GM19035 (cell line): Measurements from ENCODE around the gene PROM2.

Source experiments
- ATAC-seq: cut with Tn5 transposase; IDR thresholded peaks from one replicate; pipeline ENCODE4 v1.9.1; 2021; ENCODE audit not compliant: unreplicated experiment

The PROM2 gene

DNA sequence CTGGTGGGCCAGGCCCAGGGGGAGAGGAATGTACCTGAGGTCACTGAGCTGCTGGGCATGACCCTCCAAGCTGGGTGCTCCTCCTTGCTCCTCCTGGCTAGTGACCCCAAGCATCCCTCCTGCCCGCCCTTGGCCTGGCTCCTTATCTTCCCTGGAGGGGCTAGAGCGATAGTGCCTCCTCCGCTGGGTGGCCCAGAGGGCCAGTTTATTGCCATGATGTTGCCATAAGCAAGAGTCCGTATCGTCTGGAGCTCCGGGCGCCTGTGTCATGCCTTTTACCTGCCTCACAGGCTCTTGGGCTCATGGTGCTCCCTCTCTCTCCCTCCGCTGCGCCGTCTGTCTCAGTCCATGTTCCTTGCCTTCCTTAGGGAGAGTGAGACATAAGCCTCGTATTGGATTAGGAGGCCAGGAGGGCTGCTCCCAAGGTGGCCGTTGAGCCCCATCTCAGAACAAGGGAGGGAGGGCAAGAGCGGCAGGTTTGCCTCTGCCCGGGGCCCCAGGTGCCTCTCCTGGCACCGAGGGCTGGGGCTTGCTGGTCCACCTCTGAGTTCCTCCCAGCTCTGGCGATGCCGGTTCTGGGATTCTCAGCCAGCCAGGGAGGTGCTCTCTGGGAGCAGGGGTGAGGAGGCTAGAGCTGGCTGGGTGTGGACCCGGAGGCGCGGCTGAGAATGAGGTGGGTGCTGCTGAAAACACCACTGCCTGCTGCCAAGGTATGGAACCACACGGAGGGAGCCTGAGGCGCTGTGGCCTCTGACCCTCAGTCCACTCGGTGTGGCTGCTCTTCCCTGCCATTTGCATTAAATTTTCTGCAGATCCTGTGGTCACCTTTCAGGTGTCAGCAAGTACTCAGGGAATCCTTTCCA, 45.5 kb downstream of the PROM2 start:
- no peak for ATAC-seq

DNA sequence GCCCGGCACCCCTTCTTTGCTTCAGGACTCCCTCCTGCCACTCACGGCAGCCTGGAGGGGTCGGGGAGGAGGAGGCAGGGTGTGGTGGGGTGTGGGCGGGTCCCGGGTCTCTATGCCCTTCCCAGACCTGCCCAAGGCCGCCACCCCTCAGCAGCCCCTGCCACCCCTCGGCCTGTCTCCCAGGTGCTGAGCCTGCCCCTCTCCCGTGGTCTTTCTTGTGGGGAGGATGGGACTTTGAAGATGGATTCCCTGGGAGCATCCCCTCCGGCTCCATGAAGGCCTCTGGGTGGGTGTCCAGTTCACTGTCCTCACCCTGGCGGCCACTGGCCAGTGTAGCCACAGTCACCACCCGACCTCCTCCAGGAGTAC, 46.1 kb downstream of the PROM2 start:
- ATAC-seq = no peak

DNA sequence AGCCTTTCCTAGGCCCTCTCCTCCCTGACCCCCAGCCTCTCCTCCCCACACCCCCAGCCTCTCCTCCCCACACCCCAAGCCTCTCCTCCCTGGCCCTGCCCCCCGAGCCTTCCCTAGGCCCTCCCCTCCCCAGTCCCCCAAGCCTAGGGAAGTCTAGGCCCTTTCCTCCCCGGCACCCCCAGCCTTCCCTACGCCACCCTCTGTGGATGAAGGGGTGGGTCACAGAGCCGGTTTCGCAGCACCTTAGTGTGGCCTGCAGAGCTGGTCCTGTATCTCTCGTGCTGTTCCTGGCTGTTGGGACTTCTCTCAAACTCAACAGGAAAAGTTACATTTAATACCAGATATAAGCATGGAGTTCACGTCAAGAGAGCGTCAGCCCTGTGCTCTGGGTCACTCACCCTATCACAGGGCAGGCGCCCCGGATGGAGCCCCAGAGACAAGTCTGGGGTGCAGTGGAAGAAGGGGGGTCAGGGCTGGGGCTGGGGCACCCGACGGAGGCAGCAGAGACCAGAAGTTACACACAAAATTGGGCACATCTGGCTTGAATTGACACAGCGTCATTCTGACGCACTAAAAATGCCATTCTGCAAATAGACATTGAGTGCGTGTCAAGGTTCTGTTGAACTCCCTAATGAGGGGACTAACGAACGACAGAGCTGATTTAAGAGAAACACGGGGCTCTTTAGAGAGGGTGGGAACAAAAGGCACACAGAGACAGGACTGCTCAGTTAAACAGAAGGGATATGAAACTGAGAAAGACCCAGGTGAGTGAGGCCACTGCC, 46.9 kb downstream of the PROM2 start:
- ATAC-seq = no peak

DNA sequence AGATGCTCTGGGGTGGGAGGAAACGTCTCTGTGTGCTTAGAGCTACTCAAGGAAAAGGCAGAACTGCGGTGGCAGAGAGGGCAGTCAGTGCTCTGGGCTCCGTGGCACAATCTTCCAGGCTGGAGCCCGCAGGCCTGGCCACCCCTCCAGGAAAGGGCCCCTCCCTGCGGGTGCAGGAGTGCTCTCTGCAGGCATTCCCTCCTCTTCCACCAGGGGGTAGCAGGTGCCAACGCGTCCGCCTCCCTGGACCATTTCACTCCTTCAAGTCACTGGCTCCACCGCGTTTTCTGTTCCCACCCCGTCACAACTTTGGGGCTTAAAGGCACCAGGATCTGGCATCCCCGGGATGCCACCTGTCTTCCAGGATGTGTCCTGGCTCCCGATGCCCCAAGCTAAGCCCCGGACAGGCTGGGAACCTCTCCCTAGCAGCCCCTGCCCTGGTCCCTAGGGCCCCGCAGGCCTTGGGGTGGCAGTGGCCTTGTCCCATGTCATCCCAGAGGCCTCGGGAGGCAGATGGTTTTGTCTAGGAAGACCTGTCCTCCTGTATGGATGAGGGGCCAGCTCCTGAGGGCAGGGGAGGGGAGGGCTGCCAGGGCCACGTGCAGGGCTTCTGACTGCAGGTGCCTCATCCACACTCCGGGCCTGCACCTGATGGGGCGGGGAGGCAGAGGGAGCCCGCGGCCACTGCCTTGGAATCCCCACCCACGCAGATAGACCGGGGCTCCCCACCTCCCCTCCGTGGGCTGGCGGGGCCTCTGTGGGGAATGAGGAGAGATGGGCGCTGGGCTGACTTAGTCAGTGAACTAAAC, 49.3 kb downstream of the PROM2 start:
- ATAC-seq = no peak

DNA sequence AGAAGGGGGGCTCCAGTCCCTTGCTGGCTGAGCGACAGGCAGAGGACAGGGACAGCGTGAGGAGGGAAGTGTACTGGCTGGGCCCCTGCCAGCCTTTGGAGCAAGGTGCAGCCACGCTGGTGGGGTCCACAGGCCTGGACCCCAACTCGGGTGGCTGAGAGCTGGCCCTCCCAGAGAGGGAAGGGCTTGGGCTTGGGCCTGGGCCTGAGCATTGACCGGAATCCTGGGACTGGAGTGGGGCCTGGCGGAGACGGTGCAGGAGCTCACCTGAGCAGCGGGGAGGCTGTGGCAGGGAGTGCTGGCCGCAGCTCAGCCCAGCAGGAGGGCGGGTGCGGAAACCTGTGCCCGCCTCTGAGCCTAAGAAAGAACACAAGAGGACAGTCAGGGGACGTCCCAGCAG, 50.8 kb downstream of the PROM2 start:
- no peak for ATAC-seq

DNA sequence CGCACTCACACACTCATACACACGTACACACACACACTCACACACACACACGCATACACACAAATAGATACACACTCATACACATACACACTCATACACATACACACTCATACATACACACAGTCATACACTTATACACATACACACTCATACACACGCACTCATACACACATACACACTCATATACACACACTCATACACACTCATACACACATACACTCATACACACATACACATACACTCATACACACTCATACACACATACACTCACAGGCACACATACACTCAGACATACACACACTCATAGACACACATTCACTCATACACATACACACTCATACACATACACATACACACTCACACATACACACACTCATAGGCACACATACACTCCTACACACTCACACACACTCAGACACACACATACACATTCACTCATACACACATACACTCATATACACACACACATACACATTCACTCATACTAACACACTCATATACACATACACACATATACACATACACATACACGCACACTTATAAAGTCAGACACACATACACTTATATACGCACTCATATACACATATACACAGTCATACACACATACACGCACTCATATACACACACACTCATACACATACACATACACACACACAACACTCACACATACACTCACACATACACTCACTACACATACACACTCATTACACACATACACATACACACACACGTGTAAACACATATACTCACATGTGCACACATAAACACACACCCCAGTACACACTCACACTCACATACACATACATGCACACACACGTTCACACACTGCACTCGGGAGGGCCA, 51.6 kb downstream of the PROM2 start:
- no peak for ATAC-seq

DNA sequence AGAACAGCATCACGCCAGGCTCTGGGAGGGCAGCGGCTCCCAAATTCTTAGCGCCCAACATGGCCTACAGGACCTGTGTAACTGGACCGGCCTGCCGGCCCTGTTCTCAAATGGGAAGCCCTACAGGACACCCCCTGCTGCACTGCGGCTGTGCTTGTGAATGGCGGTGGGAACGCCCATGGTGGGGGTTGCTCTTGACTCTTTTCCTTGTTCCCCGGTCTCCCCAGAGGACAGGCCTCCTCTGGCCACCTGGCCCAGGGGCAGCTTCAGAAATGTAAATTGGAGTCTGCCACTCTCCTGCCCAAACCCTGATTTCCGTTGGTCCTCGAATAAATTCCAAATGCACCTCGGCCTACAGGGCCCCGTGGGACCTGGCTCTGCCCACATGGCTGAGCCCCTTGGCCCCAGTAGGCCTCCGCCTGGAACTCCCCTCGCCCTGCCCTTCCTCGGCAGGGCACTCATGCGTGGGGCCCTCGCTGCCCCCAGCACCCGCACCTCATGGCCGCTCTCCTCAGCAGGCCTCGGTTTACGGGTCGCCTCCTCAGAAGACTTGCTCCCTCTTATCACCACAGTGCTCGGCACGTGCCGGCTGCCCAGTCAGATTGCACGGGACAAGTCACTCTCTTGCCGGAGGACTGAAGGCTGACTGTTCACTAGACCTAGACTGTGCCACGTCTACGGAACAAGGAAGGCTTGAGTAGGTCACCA, 52.3 kb downstream of the PROM2 start:
- ATAC-seq = no peak

DNA sequence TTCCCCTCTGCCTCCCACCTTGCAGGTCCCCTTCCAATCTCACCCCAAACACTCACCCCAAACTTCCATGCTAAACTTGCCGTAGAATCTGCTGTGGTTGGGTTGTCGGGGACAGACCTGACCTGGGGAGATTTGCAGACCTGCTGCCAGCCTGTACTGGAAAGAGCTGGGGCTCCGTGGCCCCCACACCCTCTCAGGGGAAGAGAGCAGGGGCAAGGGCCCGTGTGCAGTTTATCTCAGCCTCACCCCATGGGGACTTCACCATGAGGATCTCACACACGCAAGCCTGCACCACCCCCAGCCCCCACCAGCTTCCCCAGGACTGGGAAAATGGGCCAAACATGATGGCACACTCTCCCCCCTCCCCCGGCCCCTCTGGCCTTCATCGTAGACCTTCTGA, 53.6 kb downstream of the PROM2 start:
- ATAC-seq = no peak

DNA sequence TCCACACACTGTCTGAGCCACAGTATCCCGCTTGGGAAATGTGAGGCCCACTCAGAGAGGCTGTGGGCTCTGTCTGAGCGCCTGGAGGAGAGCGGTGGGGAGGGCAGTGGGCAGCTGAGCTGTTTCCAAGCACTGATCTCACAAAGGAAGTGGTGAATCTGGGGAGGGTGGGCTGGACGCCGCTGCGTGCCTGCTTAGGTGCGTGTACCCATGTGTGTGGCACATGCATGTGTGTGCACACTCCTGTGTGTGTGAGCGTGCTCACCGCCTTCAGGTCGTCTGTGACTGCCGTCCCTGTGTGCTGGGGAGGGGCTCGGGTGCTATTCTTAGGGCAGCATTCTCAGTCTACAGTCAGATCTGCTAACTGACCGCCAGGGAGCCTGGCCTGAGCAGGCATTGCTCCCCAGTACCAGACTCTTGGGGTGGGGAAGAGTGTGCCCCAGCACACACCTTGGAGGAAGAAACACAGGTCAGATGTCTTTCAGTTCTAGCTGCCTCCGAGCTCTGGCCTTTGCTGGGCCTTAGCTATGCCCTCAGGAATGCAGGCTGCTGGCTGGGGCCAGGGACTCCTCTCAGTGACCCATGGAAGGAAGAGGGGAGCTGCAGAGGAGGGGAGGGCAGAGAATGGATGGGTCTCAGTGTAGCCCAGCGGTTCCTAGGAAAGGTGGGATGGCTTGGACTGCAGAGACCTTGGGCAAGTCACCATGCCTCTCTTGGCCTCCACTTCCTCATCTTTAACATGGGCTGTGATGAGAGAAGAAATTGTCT, 54.3 kb downstream of the PROM2 start:
- ATAC-seq = no peak

DNA sequence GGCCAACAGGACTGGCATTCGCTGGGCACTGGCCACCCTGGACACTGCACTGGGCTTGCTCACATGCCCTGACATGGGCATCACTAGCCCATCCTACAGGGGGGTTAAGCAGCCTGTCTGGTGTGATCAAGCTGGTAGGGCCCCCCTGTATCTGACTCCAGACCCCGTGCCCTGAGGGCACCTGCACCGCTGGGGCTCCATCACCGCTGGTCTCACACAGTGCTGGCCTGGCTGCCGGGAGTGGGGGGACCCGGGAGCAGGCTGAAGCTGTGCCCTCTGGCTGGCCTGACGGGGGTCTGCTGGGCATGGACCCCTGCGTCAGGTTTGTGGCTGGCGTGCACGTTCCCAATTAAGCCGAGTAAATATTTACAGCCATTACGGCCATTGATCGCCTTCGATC, 55.2 kb downstream of the PROM2 start:
- no peak for ATAC-seq

DNA sequence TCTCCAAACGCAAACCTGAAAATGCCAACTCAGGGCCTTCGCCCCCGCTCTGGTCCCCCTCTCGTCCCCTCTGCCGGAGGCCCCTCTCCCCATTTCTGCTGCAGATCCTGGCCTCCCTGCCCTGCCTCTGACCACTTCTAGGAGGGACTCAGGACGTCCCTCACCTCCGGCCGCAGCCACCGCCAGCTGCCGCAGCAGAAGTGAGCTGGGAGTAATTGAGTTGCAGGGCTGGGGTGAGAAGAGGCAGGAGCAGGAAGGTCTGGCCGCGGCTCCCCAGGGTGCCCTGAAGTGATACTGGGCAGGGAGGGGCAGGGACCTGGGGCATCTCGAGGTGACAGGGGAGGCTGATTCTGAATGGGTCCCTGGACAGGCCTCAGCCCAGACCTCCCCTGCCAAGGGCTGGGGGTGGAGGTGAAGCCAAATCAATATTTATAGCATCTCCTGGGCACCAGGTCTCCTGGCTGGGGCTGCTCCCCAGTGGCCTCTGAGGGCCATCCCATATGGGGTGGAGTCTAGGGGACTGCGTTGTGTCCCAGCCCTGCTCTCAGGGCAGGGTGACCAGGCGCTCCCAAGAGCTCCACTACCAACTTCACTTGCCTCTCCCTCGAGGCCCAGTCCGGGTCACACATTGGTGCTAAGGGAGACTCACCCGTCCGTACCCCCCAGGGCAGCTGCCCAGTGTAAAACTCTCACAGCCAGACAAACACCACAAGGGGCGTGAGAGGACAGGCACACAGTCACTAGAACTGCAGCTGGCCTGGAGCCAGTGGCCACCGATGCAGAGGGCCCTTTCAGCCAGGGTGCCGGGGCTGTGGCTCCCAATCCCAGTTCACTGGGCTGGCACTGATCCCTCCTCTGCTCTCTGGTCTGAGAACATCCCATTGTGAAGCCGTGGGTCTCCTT, 55.9 kb downstream of the PROM2 start:
- no peak for ATAC-seq

DNA sequence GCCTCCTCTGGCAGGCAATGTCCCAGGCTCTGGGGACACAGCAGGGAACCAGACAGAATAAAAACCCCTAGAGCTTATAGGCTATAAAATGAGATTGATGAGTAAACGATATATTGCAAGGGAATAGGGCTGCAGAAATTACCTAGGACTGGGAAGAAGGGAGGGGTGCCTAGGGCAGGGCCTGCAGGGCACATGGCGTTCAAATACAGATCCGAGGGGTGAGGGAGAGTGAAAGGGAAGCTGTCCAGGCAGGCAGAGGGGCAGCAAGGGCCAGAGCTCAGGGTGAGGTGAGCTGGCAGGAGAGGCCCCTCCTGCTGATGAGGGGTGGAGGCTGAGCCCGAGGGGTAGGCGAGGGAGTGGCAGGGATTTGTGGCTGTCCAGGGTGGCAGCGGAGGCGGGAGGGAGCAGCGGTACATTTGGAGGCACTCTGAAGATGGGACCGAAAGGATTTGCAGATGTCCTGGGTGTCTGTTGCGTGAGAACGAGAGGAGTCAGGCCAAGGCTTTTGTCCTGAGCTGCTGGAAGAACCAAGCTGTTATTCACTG, 56.6 kb downstream of the PROM2 start:
- no peak for ATAC-seq

DNA sequence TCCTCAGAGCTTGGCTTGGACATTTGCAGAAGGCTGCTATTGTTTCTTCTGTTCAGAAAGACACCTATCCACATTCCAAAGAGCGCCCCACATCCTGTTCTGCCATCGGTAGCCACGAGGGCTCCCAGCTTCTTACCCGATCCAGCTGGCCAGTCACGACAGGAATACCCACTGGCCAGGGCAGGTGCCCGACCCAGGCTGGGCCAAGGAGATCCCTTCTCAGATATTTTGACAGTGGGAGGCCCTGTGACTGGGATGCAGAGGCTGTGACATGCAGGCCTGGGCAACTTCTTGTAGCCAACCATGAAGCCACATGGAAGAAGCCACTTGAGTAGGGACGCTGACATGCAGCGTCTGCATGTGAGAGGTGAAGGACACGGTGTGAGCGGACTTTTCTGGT, 57.4 kb downstream of the PROM2 start:
- ATAC-seq = no peak

DNA sequence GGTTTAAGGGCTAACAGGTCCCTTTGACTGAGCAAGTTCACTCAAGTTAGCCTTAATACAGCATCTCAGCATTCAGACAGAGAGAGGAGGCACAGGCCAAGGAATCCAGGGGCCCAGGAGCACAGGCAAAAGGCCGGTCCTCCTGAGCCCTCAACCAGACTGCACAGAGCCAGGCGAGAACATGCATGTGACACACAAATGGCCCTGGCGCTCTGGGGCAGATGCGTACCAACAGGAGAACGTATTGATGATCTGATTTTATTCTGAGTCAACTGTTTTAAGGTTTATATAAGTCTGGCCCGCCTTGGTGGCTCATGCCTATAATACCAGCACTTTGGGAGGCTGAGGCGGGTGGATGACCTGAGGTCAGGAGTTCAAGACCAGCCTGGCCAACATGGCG, 57.8 kb downstream of the PROM2 start:
- ATAC-seq = no peak

DNA sequence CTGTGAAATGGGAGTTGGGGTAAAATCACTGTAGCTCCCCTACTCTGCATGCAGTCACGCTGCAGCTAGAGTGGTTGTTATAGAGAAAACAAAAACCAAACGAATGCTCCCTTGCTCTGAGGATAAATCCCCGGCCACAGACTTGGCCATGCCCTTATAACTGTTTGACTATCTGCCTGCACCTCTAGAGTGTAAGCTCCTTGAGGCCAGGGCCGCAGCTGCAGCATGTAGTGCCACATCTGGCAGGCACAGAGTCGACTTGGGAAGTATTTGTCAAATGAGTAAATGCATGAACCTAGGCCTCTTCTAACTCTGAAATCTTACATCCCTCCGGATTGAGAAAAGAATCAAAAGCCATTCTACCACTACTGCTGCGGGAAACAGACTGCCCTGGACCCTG, 58.8 kb downstream of the PROM2 start:
- no peak for ATAC-seq

DNA sequence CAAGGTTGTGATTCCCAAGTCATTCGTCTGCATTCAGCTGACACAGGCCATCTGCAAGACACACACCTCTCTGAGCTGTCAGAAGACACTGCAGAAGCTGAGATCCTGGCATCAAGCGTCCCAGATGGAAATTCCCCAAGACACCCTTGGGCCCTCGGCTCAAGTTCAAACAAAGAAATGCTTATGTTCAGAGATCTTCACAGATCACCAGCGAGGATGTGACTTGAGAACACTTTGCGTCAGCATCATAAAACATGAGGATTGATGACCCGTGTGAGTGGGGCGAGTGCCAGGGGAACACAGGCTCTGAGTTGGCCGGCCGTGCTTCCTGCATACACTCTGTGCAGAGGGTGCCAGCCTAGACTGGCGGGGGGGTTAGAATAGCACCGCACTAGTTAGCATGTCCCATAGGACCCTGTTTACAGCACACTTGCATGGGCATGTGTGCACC, 59.7 kb downstream of the PROM2 start:
- ATAC-seq = no peak

DNA sequence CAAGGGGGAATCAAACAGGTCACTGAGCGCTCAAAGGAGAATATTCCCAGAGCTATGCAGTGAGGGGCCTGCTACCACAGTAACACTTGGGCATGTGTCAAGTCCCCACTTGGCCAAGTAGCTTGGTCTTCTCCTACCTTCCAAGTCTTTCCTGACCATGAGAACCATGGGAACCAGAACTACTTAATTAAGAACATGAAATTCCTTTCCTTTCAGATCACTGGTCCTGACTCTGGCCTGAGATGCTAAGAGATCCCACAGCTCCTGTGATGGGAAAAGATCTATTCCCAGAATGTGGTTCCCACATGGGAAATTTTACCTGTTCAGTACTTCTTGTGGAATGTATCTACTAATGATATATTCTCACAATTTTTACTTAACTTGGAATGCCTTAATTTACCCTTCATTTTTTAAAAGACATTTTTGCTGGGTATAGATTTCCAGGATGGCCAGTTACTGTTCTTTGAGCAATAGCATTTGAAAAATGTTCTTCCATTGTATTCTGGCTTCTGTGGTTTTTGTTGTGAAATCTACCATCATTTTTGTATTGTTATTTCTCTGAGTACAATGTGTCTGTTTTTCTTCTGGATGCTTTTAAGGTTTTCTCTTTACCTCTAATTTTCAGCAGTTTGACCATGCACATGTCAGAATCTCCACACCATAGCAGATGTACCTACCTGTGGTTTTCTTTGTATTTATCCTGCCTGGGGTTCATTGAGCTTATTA, 60.8 kb downstream of the PROM2 start:
- ATAC-seq = no peak
